ENCODE results near the gene DCST2. TPM values are rescaled to one million over a fixed set of nuclear protein-coding genes. Genes with fewer than 3 reads are reported as not detected.
A peak's percentile ranks its signal among the peaks of the same experiment; 100 is the strongest.

DCST2 gene
- total and polyA plus RNA-seq, 10 of the 15 experiments (the other 5 are each of a cell fraction or from before 2014, with no cell fraction given): 0.33 to 0.41 (median 0.36) TPM; not detected in 7

GRCh38 chr1:155018617-155019348, 14.8 kb downstream of the DCST2 start:
- ATAC-seq (no peak), DNase-seq (ENCODE audit: low read depth, low spot score) (no peak), FAIRE-seq (no peak)
- peak overlapping the region; percentile 35; the same call in 1 of the 2 replicates for H3K4me2 ChIP-seq (ENCODE audit: control insufficient read depth, insufficient read depth)
- H3K79me2 ChIP-seq (ENCODE audit: control insufficient read depth, insufficient read depth, low read length): no peaks in the 10 kb centered on the region; the same call in 1 of the 2 replicates
- in situ Hi-C loops (cut with MboI): no loop called here
- intact Hi-C loops (cut with micrococcal nuclease; ENCODE audit: unreplicated experiment): no loop called here
- H3K27me3 ChIP-seq (replicated peaks in 1 of 2; ENCODE audit: control insufficient read depth in 2 of 2, insufficient read depth in 2 of 2, low read length in 1 of 2): no peaks in the 10 kb centered on the region; a peak in 1 of 4 replicates
- H3K4me1 ChIP-seq (ENCODE audit: control insufficient read depth, insufficient read depth, low read length): peaks cover 19% of the 10 kb centered on the region
- ChIA-PET POLR2A (interaction anchor here (1.6 to 2.8 kb wide), 3 partner anchors 15 to 83 kb away, joined by 4 to 10 read pairs (median 8); partner anchors contain the start of gene PMVK), CTCF (interaction anchor here (0.6 to 4.2 kb wide), 13 partner anchors 16 to 459 kb away, joined by 3 to 34 read pairs (median 5); partner anchors contain the start of genes KRTCAP2, PBXIP1, PMVK and SHC1), SMC1A (ENCODE audit: uncharacterized antibody, unreplicated experiment) (interaction anchor here (0.8 to 1.6 kb wide), 6 partner anchors 27 to 70 kb away, joined by 3 to 5 read pairs (median 3); partner anchors contain the start of gene SHC1), RAD21 (ENCODE audit: unreplicated experiment) (interaction anchor here (1.1 to 3.1 kb wide), 3 partner anchors 15 to 63 kb away, joined by 3 to 14 read pairs (median 4); partner anchors contain the start of genes PBXIP1 and ZBTB7B)
- no TSS peak for BruUV-seq (replicated peaks)
- no peak overlapping the region for H3K27ac ChIP-seq (ENCODE audit: control insufficient read depth, insufficient read depth)
- no peaks in the 10 kb centered on the region for H3K9me3 ChIP-seq (replicated peaks; ENCODE audit: control insufficient read depth, insufficient read depth, low read length)
- 94% methylated on average over 7 of the region's 8 CpGs for WGBS (ENCODE audit: insufficient coverage, insufficient replicate concordance, low lambda C conversion rate, missing lambda C conversion rate)
- H3K4me3 ChIP-seq: no peak overlapping the region
- TF ChIP-seq HCFC1 (IDR thresholded peaks at IDR 0.05; ENCODE audit: low read length): no peak
- 0 out of 2 replicates have a peak, but pooled peaks have one; percentile 17 for TF ChIP-seq BACH1 (IDR thresholded peaks at IDR 0.05; ENCODE audit: borderline replicate concordance)
- no peak overlapping the region for H3K9ac ChIP-seq (ENCODE audit: control insufficient read depth, insufficient read depth, low read length)
- no peak overlapping the region for H2AFZ ChIP-seq (ENCODE audit: control insufficient read depth, low read depth, low read length)
- peaks cover 0 to 15% of the 10 kb centered on the region in 2 experiments; a peak in 2 of 4 replicates for H3K36me3 ChIP-seq (ENCODE audit: control insufficient read depth in 2 of 2, insufficient read depth in 2 of 2, low read length in 1 of 2)
- no peaks in the 10 kb centered on the region for H4K20me1 ChIP-seq (ENCODE audit: control insufficient read depth, insufficient read depth)

- CTCF ChIA-PET: interaction anchor here (0.5 to 4.2 kb wide), 29 partner anchors 11 to 599 kb away, joined by 3 to 42 read pairs (median 5); partner anchors contain the start of genes ADAM15, FLAD1, KRTCAP2 and PBXIP1
- RAD21 ChIA-PET (ENCODE audit: unreplicated experiment): interaction anchor here (0.5 to 3.1 kb wide), 17 partner anchors 8 to 653 kb away, joined by 3 to 14 read pairs (median 4); partner anchors contain the start of genes ADAM15, PBXIP1, SHC1 and ZBTB7B
- Histone ChIP-seq H3K79me2 (ENCODE audit: control insufficient read depth, insufficient read depth, low read length) (no peaks in the 10 kb centered on the region; the same call in 1 of the 2 replicates), H3K27ac (ENCODE audit: control insufficient read depth, insufficient read depth) (peak overlapping the region; percentile 75), H4K20me1 (ENCODE audit: control insufficient read depth, insufficient read depth) (no peaks in the 10 kb centered on the region), H3K27me3 (replicated peaks in 1 of 2; ENCODE audit: control insufficient read depth in 2 of 2, insufficient read depth in 2 of 2, low read length in 1 of 2) (no peaks in the 10 kb centered on the region; a peak in 1 of 4 replicates), H3K4me2 (ENCODE audit: control insufficient read depth, insufficient read depth) (peak overlapping the region; percentile 90), H3K9me3 (replicated peaks; ENCODE audit: control insufficient read depth, insufficient read depth, low read length) (no peaks in the 10 kb centered on the region), H3K36me3 (ENCODE audit: control insufficient read depth in 2 of 2, insufficient read depth in 2 of 2, low read length in 1 of 2) (peaks cover 0 to 15% of the 10 kb centered on the region in 2 experiments; a peak in 3 of 4 replicates), H3K4me1 (ENCODE audit: control insufficient read depth, insufficient read depth, low read length) (peaks cover 23% of the 10 kb centered on the region), H3K4me3 (peak overlapping the region; percentile 65), H3K9ac (ENCODE audit: control insufficient read depth, insufficient read depth, low read length) (peak overlapping the region; percentile 59), H2AFZ (ENCODE audit: control insufficient read depth, low read depth, low read length) (peak overlapping the region; percentile 61)
- POLR2A ChIA-PET: interaction anchor here (0.7 to 2.8 kb wide), 9 partner anchors 10 to 82 kb away, joined by 3 to 11 read pairs (median 5); partner anchors contain the start of genes FLAD1, PMVK and SHC1
- BruUV-seq (replicated peaks): no TSS peak
- intact Hi-C loops (cut with micrococcal nuclease; ENCODE audit: unreplicated experiment): loop anchor here (1.0 to 2.0 kb wide), 3 partner anchors 15 to 43 kb away; partner anchors contain the start of gene ZBTB7B
- no peak for FAIRE-seq
- ATAC-seq: peak; percentile 56
- no peak for DNase-seq (ENCODE audit: low read depth, low spot score)
- TF ChIP-seq SMAD5 (IDR thresholded peaks at IDR 0.05; ENCODE audit: low read depth): no peak
- no peak for TF ChIP-seq CBX5 (IDR thresholded peaks at IDR 0.05; ENCODE audit: low read depth)
- TF ChIP-seq ZBTB40 (IDR thresholded peaks at IDR 0.05; ENCODE audit: borderline replicate concordance): peak; percentile 39; the same call in 1 of the 2 replicates
- TF ChIP-seq RAD51 (IDR thresholded peaks at IDR 0.05): no peak
- TF ChIP-seq MYC (IDR thresholded peaks at IDR 0.05; ENCODE audit: insufficient read depth, insufficient read length, insufficient replicate concordance, low read length, severe bottlenecking): no peak
- no peak for TF ChIP-seq HDGF (IDR thresholded peaks at IDR 0.05)
- peak in 1 of 2 experiments; percentile 33; a peak in 1 of 4 replicates for TF ChIP-seq SRF (IDR thresholded peaks at IDR 0.05; ENCODE audit: low read depth in 2 of 2, low read length in 2 of 2)
- no peak for TF ChIP-seq RB1 (IDR thresholded peaks at IDR 0.05; ENCODE audit: borderline replicate concordance)
- no peak for TF ChIP-seq FOXM1 (IDR thresholded peaks at IDR 0.05; ENCODE audit: low read depth, low read length)
- SMC1A ChIA-PET (ENCODE audit: uncharacterized antibody, unreplicated experiment): interaction anchor here (0.6 to 2.8 kb wide), 11 partner anchors 11 to 620 kb away, joined by 3 to 14 read pairs (median 4); partner anchors contain the start of genes FLAD1, PBXIP1, PYGO2 and SHC1
- 26% methylated on average over 6 of the region's 6 CpGs for whole genome bisulfite sequencing (ENCODE audit: insufficient coverage, insufficient replicate concordance, low lambda C conversion rate, missing lambda C conversion rate)
- in situ Hi-C loops (cut with MboI): no loop called here
Observed at GRCh38 chr1:155017946-155018316, 15.7 kb downstream of the DCST2 start.
